Stomach (tissue), 4 donors: ENCODE data around the gene NPTX2.

Source experiments
- POLR2AphosphoS5 ChIP-seq, 3 donors: sonication (generic); formaldehyde crosslinking; IDR thresholded peaks; one replicate each; pipeline ENCODE4 v1.6.1; 2016; ENCODE audit warnings: antibody characterized with exemption in 3 of 3
- TF ChIP-seq, protein P1 (sequence below), 7 experiments: fragments of 450-650 bp in 4 of 7; fragments of 200-600 bp in 3 of 7; sonication (generic) in 3 of 7; IDR thresholded peaks; one replicate each; pipeline ENCODE4 v1.5.1; 2016 to 2019; ENCODE audit warnings: antibody characterized with exemption in 7 of 7, control low read depth in 2 of 7, mild to moderate bottlenecking in 1 of 7

- no peak for TF ChIP-seq POLR2AphosphoS5 (IDR thresholded peaks at IDR 0.05)
- TF ChIP-seq, protein P1, sequence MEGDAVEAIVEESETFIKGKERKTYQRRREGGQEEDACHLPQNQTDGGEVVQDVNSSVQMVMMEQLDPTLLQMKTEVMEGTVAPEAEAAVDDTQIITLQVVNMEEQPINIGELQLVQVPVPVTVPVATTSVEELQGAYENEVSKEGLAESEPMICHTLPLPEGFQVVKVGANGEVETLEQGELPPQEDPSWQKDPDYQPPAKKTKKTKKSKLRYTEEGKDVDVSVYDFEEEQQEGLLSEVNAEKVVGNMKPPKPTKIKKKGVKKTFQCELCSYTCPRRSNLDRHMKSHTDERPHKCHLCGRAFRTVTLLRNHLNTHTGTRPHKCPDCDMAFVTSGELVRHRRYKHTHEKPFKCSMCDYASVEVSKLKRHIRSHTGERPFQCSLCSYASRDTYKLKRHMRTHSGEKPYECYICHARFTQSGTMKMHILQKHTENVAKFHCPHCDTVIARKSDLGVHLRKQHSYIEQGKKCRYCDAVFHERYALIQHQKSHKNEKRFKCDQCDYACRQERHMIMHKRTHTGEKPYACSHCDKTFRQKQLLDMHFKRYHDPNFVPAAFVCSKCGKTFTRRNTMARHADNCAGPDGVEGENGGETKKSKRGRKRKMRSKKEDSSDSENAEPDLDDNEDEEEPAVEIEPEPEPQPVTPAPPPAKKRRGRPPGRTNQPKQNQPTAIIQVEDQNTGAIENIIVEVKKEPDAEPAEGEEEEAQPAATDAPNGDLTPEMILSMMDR (IDR thresholded peaks at IDR 0.05): no peak
These were observed 24.8 kb downstream of the NPTX2 start for GRCh38 chr7:98641646-98642500.
